ENCODE results near the gene PARD3B. TPM values are rescaled to one million over a fixed set of nuclear protein-coding genes. Genes with fewer than 3 reads are reported as not detected.

PARD3B gene
- total and polyA plus RNA-seq, 10 of the 15 experiments (the other 5 are each of a cell fraction or from before 2014, with no cell fraction given), result 0.01 to 0.54 (median 0.07) TPM; not detected in 7

GRCh38 chr2:204687776-204688175, 142.5 kb downstream of the PARD3B start:
- ChIA-PET CTCF (interaction anchor here (0.8 kb wide), 1 partner anchor 13 kb away, joined by 3 read pairs; no protein-coding TSS in a partner anchor), SMC1A (ENCODE audit: uncharacterized antibody, unreplicated experiment) (no interaction called here), RAD21 (ENCODE audit: unreplicated experiment) (interaction anchor here (0.6 kb wide), 1 partner anchor 8 kb away, joined by 3 read pairs; no protein-coding TSS in a partner anchor), POLR2A (no interaction called here)
- Histone ChIP-seq H4K20me1 (ENCODE audit: control insufficient read depth, insufficient read depth) (no peaks in the 10 kb centered on the region), H3K36me3 (ENCODE audit: control insufficient read depth in 2 of 2, insufficient read depth in 2 of 2, low read length in 1 of 2) (no peaks in the 10 kb centered on the region), H3K4me1 (ENCODE audit: control insufficient read depth, insufficient read depth, low read length) (no peaks in the 10 kb centered on the region), H3K4me3 (no peak overlapping the region), H3K27ac (ENCODE audit: control insufficient read depth, insufficient read depth) (no peak overlapping the region), H3K4me2 (ENCODE audit: control insufficient read depth, insufficient read depth) (no peak overlapping the region), H3K9me3 (replicated peaks; ENCODE audit: control insufficient read depth, insufficient read depth, low read length) (no peaks in the 10 kb centered on the region), H2AFZ (ENCODE audit: control insufficient read depth, low read depth, low read length) (no peak overlapping the region), H3K79me2 (ENCODE audit: control insufficient read depth, insufficient read depth, low read length) (no peaks in the 10 kb centered on the region), H3K27me3 (replicated peaks in 1 of 2; ENCODE audit: control insufficient read depth in 2 of 2, insufficient read depth in 2 of 2, low read length in 1 of 2) (no peaks in the 10 kb centered on the region), H3K9ac (ENCODE audit: control insufficient read depth, insufficient read depth, low read length) (no peak overlapping the region)
- 5% methylated on average over 2 of the region's 2 CpGs for WGBS (ENCODE audit: insufficient coverage, insufficient replicate concordance, low lambda C conversion rate, missing lambda C conversion rate)
- intact Hi-C loops (cut with micrococcal nuclease; ENCODE audit: unreplicated experiment), result no loop called here
- in situ Hi-C loops (cut with MboI), result no loop called here
- DNase-seq (ENCODE audit: low read depth, low spot score) (no peak), ATAC-seq (no peak), FAIRE-seq (no peak)
- TF ChIP-seq, protein P1, sequence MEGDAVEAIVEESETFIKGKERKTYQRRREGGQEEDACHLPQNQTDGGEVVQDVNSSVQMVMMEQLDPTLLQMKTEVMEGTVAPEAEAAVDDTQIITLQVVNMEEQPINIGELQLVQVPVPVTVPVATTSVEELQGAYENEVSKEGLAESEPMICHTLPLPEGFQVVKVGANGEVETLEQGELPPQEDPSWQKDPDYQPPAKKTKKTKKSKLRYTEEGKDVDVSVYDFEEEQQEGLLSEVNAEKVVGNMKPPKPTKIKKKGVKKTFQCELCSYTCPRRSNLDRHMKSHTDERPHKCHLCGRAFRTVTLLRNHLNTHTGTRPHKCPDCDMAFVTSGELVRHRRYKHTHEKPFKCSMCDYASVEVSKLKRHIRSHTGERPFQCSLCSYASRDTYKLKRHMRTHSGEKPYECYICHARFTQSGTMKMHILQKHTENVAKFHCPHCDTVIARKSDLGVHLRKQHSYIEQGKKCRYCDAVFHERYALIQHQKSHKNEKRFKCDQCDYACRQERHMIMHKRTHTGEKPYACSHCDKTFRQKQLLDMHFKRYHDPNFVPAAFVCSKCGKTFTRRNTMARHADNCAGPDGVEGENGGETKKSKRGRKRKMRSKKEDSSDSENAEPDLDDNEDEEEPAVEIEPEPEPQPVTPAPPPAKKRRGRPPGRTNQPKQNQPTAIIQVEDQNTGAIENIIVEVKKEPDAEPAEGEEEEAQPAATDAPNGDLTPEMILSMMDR (IDR thresholded peaks at IDR 0.05 in 2 of 3, conservative IDR thresholded peaks at IDR 0.05 in 1 of 3; ENCODE audit: control insufficient read depth in 2 of 3, extremely low read depth in 1 of 3, insufficient read depth in 1 of 3, low read depth in 3 of 3, low read length in 3 of 3), result no peak
- TF ChIP-seq HDGF (IDR thresholded peaks at IDR 0.05) (no peak), TCF7 (IDR thresholded peaks at IDR 0.05; ENCODE audit: borderline replicate concordance) (no peak), CHD1 (IDR thresholded peaks at IDR 0.05; ENCODE audit: low read depth, low read length) (no peak)
- TF ChIP-seq, protein P2, sequence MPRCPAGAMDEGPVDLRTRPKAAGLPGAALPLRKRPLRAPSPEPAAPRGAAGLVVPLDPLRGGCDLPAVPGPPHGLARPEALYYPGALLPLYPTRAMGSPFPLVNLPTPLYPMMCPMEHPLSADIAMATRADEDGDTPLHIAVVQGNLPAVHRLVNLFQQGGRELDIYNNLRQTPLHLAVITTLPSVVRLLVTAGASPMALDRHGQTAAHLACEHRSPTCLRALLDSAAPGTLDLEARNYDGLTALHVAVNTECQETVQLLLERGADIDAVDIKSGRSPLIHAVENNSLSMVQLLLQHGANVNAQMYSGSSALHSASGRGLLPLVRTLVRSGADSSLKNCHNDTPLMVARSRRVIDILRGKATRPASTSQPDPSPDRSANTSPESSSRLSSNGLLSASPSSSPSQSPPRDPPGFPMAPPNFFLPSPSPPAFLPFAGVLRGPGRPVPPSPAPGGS (IDR thresholded peaks at IDR 0.05; ENCODE audit: borderline replicate concordance, insufficient read depth, low read depth, low read length, poor library complexity, severe bottlenecking), result no peak
- BruUV-seq (replicated peaks), result no TSS peak
